Dedifferentiated amniotic fluid mesenchymal stem cell (primary cell): Measurements from ENCODE around the gene ERBIN.
"Not testable (repeated sequence)": the region's sequence is repeated elsewhere in the genome, so short reads cannot be mapped to it uniquely, and the experiment has no call there.

Experiments used
- DNase-seq: peaks from one replicate; pipeline ENCODE4 v3.0.0-alpha.2; 2016; ENCODE audit errors: extremely low spot score

The ERBIN gene

GRCh38 chr5:65957703-65958102 lies 31.3 kb downstream of the ERBIN start:
- not testable (repeated sequence) for DNase-seq

GRCh38 chr5:65961633-65962032 lies 35.3 kb downstream of the ERBIN start:
- DNase-seq = no peak

- DNase-seq = no peak
Observed at GRCh38 chr5:65967288-65968066, 41.1 kb downstream of the ERBIN start.

- DNase-seq = no peak
Observed at GRCh38 chr5:65969539-65970393, 43.4 kb downstream of the ERBIN start.

- DNase-seq = no peak
Observed at GRCh38 chr5:65970481-65971367, 44.3 kb downstream of the ERBIN start.

GRCh38 chr5:65971643-65972042 lies 45.3 kb downstream of the ERBIN start:
- no peak for DNase-seq

GRCh38 chr5:65972896-65973295 lies 46.5 kb downstream of the ERBIN start:
- not testable (repeated sequence) for DNase-seq

GRCh38 chr5:65978251-65978650 lies 51.9 kb downstream of the ERBIN start:
- DNase-seq = peak; percentile 48

- DNase-seq = no peak
Observed at GRCh38 chr5:65981548-65981947, 55.2 kb downstream of the ERBIN start.

- DNase-seq = no peak
Observed at GRCh38 chr5:65981969-65982619, 55.7 kb downstream of the ERBIN start.

- DNase-seq = no peak
Observed at GRCh38 chr5:65982635-65983034, 56.3 kb downstream of the ERBIN start.

- no peak for DNase-seq
Observed at GRCh38 chr5:65984098-65984885, 57.9 kb downstream of the ERBIN start.

- peak; percentile 41 for DNase-seq
Observed at GRCh38 chr5:65986050-65986451, 59.7 kb downstream of the ERBIN start.

GRCh38 chr5:65986796-65987195 lies 60.4 kb downstream of the ERBIN start:
- DNase-seq = no peak

GRCh38 chr5:65987982-65988381 lies 61.6 kb downstream of the ERBIN start:
- DNase-seq = no peak

- no peak for DNase-seq
Observed at GRCh38 chr5:65989158-65989557, 62.8 kb downstream of the ERBIN start.

GRCh38 chr5:65992630-65993029 lies 66.3 kb downstream of the ERBIN start:
- no peak for DNase-seq

GRCh38 chr5:65994117-65994786 lies 67.9 kb downstream of the ERBIN start:
- no peak for DNase-seq

GRCh38 chr5:65999061-65999723 lies 72.8 kb downstream of the ERBIN start:
- no peak for DNase-seq
